ENCODE data around the gene CSTF2. TPM values are rescaled to one million over a fixed set of nuclear protein-coding genes. Genes with fewer than 3 reads are reported as not detected.

The CSTF2 gene
- total and polyA plus RNA-seq, 2 experiments from 2014 or later, result 12.2 to 13.0 TPM

DNA sequence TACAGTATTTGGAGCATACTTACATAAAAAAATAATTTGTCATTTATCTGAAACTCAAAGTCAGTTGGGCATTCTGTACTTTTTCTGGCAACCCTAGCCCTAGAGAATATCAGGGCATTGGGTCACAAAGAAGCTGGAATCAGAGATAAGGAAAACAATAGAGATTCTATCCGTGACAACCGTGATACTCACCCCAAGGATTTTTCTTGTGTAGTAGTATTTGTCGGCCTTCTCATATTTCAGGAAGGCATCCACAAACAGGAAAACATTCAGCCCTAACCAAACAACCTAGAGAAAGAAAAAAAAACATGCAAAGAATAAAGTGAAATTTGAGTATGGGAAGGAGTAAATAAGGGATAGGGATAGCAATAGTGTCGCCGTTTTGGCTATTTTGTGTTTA is 50.3 kb downstream of the CSTF2 start:
- no peak overlapping the region for H3K27ac ChIP-seq
- H3K4me3 ChIP-seq, result no peak overlapping the region
- DNase-seq (ENCODE audit: low spot score), result no peak
- H3K79me2 ChIP-seq, result no peaks in the 10 kb centered on the region
- no peaks in the 10 kb centered on the region for H3K27me3 ChIP-seq
- H3K36me3 ChIP-seq (replicated peaks; ENCODE audit: insufficient read depth, low read depth), result no peaks in the 10 kb centered on the region
- WGBS (ENCODE audit: low lambda C conversion rate, missing lambda C conversion rate), result 67% methylated on average over 5 of the region's 5 CpGs
- H2AFZ ChIP-seq, result no peak overlapping the region
- no peaks in the 10 kb centered on the region for H3K9me2 ChIP-seq (replicated peaks; ENCODE audit: insufficient read depth)
- no peak for TF ChIP-seq EZH2phosphoT487 (IDR thresholded peaks at IDR 0.05; ENCODE audit: low read depth, severe bottlenecking, unreplicated experiment)
- TF ChIP-seq, protein P1, sequence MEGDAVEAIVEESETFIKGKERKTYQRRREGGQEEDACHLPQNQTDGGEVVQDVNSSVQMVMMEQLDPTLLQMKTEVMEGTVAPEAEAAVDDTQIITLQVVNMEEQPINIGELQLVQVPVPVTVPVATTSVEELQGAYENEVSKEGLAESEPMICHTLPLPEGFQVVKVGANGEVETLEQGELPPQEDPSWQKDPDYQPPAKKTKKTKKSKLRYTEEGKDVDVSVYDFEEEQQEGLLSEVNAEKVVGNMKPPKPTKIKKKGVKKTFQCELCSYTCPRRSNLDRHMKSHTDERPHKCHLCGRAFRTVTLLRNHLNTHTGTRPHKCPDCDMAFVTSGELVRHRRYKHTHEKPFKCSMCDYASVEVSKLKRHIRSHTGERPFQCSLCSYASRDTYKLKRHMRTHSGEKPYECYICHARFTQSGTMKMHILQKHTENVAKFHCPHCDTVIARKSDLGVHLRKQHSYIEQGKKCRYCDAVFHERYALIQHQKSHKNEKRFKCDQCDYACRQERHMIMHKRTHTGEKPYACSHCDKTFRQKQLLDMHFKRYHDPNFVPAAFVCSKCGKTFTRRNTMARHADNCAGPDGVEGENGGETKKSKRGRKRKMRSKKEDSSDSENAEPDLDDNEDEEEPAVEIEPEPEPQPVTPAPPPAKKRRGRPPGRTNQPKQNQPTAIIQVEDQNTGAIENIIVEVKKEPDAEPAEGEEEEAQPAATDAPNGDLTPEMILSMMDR (IDR thresholded peaks at IDR 0.05; ENCODE audit: poor library complexity), result no peak
- TF ChIP-seq EZH2 (IDR thresholded peaks at IDR 0.05; ENCODE audit: borderline replicate concordance), result no peak
- H3K4me1 ChIP-seq (ENCODE audit: insufficient read depth), result no peaks in the 10 kb centered on the region
- H3K9me3 ChIP-seq (ENCODE audit: low read depth), result no peaks in the 10 kb centered on the region
- no peak overlapping the region for H3K4me2 ChIP-seq
- no peaks in the 10 kb centered on the region for H4K20me1 ChIP-seq (ENCODE audit: insufficient read depth, poor library complexity, severe bottlenecking)

DNA sequence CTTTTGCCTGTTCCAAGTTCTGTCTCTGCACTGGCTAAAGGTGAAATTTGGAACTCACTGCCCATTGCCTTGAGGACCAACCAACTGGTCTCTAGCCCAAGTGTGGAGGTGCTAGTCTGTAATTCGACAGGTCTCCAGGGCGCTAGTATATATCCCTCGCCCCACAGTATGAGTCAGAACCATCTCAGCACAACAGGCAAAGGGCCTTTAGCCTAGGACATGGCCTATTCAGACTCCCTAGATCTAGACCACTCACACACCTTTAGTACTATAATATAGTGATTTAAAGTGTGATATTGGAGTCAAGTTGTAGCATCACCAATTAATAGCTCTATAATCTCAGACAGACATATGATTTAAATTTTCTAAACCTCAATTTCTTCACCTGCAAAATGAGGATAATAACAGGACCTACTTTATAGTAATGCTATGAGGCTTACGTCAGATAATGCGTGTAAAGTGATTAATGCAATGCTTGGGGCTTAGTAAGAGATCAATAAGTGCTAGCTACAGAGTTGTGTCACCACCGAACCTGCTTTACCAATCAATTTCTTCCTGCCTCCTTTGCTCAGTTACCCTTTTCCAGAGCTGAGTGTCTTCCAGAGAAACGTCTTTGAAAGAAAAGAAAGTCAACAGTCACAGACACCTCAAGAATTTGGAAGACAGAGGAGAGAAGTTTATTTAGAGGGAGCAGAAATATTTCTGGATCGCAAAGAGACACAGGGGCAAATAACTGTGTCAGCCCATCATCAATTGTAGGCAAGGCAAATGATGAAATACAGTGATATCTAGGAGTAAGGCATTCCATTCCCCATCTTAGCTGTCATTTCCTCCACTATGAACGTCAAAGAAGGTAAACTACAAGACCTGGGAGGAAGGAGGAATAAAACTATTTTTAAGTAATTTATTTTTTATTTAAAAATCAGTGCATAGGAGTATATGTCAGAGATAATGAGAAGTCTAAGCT is 51.7 kb downstream of the CSTF2 start:
- 62% methylated on average over 9 of the region's 9 CpGs for WGBS (ENCODE audit: low lambda C conversion rate, missing lambda C conversion rate)

DNA sequence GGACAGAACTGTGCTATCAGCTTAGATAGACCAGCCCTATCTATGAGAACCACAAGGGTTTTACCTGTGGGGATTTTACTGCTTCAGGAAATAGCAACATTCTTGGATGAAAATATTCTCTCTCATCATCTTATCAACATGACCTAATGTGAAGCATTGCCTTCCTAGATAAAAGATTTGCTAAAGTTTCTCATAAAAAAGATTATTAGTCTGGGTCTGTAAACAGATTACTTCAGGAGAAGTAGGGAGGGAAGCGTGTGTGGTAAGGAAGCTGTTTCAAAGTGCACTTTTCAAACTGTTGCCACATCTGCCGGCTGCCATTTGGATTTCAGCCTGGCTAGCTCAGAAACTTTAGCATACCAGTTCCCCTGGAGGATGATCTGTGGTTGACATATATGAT is 54.1 kb downstream of the CSTF2 start, which contains the start of gene NOX1:
TSS of gene NOX1 (minus strand) at position 35 of the 400 bp plus-strand sequence. CDS start 220 bp downstream, outside the sequence.
- WGBS (ENCODE audit: low lambda C conversion rate, missing lambda C conversion rate), result 27% methylated on average over 2 of the region's 2 CpGs
- Histone ChIP-seq H3K4me3 (no peak within 1 kb of the TSS), H3K79me2 (no peaks in the 10 kb centered on the region), H4K20me1 (ENCODE audit: insufficient read depth, poor library complexity, severe bottlenecking) (no peaks in the 10 kb centered on the region), H3K9me3 (ENCODE audit: low read depth) (no peaks in the 10 kb centered on the region), H2AFZ (peak within 1 kb of the TSS; percentile 2), H3K27ac (peak within 1 kb of the TSS; percentile 29), H3K36me3 (replicated peaks; ENCODE audit: insufficient read depth, low read depth) (no peaks in the 10 kb centered on the region), H3K27me3 (no peaks in the 10 kb centered on the region), H3K4me1 (ENCODE audit: insufficient read depth) (no peaks in the 10 kb centered on the region), H3K4me2 (peak within 1 kb of the TSS; percentile 10), H3K9me2 (replicated peaks; ENCODE audit: insufficient read depth) (no peaks in the 10 kb centered on the region)
- peak; percentile 14 for DNase-seq (ENCODE audit: low spot score)
- no peak for TF ChIP-seq EZH2phosphoT487 (IDR thresholded peaks at IDR 0.05; ENCODE audit: low read depth, severe bottlenecking, unreplicated experiment)
- TF ChIP-seq, protein P1 (IDR thresholded peaks at IDR 0.05; ENCODE audit: poor library complexity), result no peak

More for the DNA sequence above, 51.7 kb downstream of the CSTF2 start:
- Histone ChIP-seq H3K9me3 (ENCODE audit: low read depth) (no peaks in the 10 kb centered on the region), H3K27me3 (no peaks in the 10 kb centered on the region), H3K27ac (no peak overlapping the region), H3K4me2 (no peak overlapping the region), H3K4me1 (ENCODE audit: insufficient read depth) (no peaks in the 10 kb centered on the region), H3K4me3 (no peak overlapping the region), H3K79me2 (no peaks in the 10 kb centered on the region), H3K9me2 (replicated peaks; ENCODE audit: insufficient read depth) (no peaks in the 10 kb centered on the region), H4K20me1 (ENCODE audit: insufficient read depth, poor library complexity, severe bottlenecking) (no peaks in the 10 kb centered on the region), H3K36me3 (replicated peaks; ENCODE audit: insufficient read depth, low read depth) (no peaks in the 10 kb centered on the region), H2AFZ (no peak overlapping the region)
- DNase-seq (ENCODE audit: low spot score), result no peak
- TF ChIP-seq, protein P1 (IDR thresholded peaks at IDR 0.05; ENCODE audit: poor library complexity), result no peak
- no peak for TF ChIP-seq EZH2phosphoT487 (IDR thresholded peaks at IDR 0.05; ENCODE audit: low read depth, severe bottlenecking, unreplicated experiment)
- no peak for TF ChIP-seq EZH2 (IDR thresholded peaks at IDR 0.05; ENCODE audit: borderline replicate concordance)

All from hepatocyte (in vitro differentiated cells).